GM19239 (cell line): Measurements from ENCODE around the gene NACA.

Source experiments
- DNase-seq: peaks from one replicate; pipeline ENCODE4 v3.0.0; 2011; ENCODE audit warnings: low spot score; ENCODE audit not compliant: insufficient read length
- FAIRE-seq: peaks from 2 replicates; lab custom pipeline; 2011; peaks lifted over from hg19 to GRCh38; lab: Jason Lieb, UNC

NACA gene

GRCh38 chr12:56694161-56694560 is 30.9 kb downstream of the NACA start:
- FAIRE-seq, result no peak
- DNase-seq, result no peak

GRCh38 chr12:56688846-56689109 is 36.3 kb downstream of the NACA start:
- FAIRE-seq, result no peak
- no peak for DNase-seq

GRCh38 chr12:56688129-56688845 is 36.8 kb downstream of the NACA start, which contains the start of gene PTGES3:
Gene PTGES3 (minus strand): TSS chr12:56688284. CDS start chr12:56687999, 285 bp downstream.
- peak; percentile 71 for DNase-seq
- peak; percentile 89 for FAIRE-seq

- FAIRE-seq (peak; percentile 26), DNase-seq (no peak)
Observed at GRCh38 chr12:56687223-56688128, 37.6 kb downstream of the NACA start.

- DNase-seq, result no peak
- FAIRE-seq, result no peak
Observed at GRCh38 chr12:56684745-56685359, 40.2 kb downstream of the NACA start.

GRCh38 chr12:56682323-56682722 is 42.8 kb downstream of the NACA start:
- FAIRE-seq, result no peak
- DNase-seq, result no peak

- DNase-seq (no peak), FAIRE-seq (no peak)
Observed at GRCh38 chr12:56679883-56680575, 45.1 kb downstream of the NACA start.

GRCh38 chr12:56678852-56679251 is 46.2 kb downstream of the NACA start:
- DNase-seq (no peak), FAIRE-seq (no peak)

GRCh38 chr12:56677680-56678079 is 47.4 kb downstream of the NACA start:
- no peak for FAIRE-seq
- DNase-seq, result no peak

GRCh38 chr12:56676851-56677580 is 48.1 kb downstream of the NACA start:
- no peak for DNase-seq
- no peak for FAIRE-seq

GRCh38 chr12:56671608-56672007 is 53.5 kb downstream of the NACA start:
- no peak for FAIRE-seq

GRCh38 chr12:56670836-56671235 is 54.3 kb downstream of the NACA start:
- DNase-seq (no peak), FAIRE-seq (no peak)

More at GRCh38 chr12:56671608-56672007, 53.5 kb downstream of the NACA start:
- DNase-seq, result no peak

- FAIRE-seq, result no peak
- DNase-seq, result no peak
Observed at GRCh38 chr12:56668197-56668457, 57.0 kb downstream of the NACA start.
